GM13976 (cell line): ENCODE data around the gene NFX1.
"Not testable (repeated sequence)": the region's sequence is repeated elsewhere in the genome, so short reads cannot be mapped to it uniquely, and the experiment has no call there.

ENCODE experiments used
- DNase-seq: peaks from one replicate; pipeline ENCODE4 v3.0.0; 2012; ENCODE audit warnings: low spot score
- CTCF ChIP-seq: IDR thresholded peaks from 2 replicates; pipeline ENCODE4 v1.5.1; 2012; ENCODE audit warnings: borderline replicate concordance, mild to moderate bottlenecking; ENCODE audit not compliant: insufficient read depth; ENCODE audit errors: extremely low read depth, missing control alignments, control extremely low read depth
- in situ Hi-C: fragments of 300-500 bp; cut with MboI; formaldehyde crosslinking; loops from one replicate; pipeline ENCODE4 v1.12.0; 2022; ENCODE audit warnings: low sequenced_read_pairs, mixed read lengths, inconsistent platforms; ENCODE audit not compliant: unreplicated experiment

Gene NFX1

GRCh38 chr9:33393581-33393980 lies 103.3 kb downstream of the NFX1 start:
- DNase-seq, result no peak
- in situ Hi-C loops, result no loop called here
- TF ChIP-seq CTCF, result no peak

- DNase-seq, in situ Hi-C loops: not testable (repeated sequence)
Measured at GRCh38 chr9:33393986-33394385, 103.7 kb downstream of the NFX1 start.

GRCh38 chr9:33395159-33395879 lies 105.0 kb downstream of the NFX1 start:
- in situ Hi-C loops, DNase-seq: not testable (repeated sequence)

- DNase-seq, in situ Hi-C loops: not testable (repeated sequence)
Measured at GRCh38 chr9:33397801-33398200, 107.5 kb downstream of the NFX1 start.

- DNase-seq, in situ Hi-C loops: not testable (repeated sequence)
Measured at GRCh38 chr9:33399047-33399446, 108.7 kb downstream of the NFX1 start.

- in situ Hi-C loops, DNase-seq: not testable (repeated sequence)
Measured at GRCh38 chr9:33401809-33402208, 111.5 kb downstream of the NFX1 start.

GRCh38 chr9:33402371-33402770 lies 112.1 kb downstream of the NFX1 start, which contains the start of gene AQP7:
TSS of gene AQP7 (minus strand) at chr9:33402568. CDS start at chr9:33401262, 1,306 bp downstream.
- in situ Hi-C loops, DNase-seq: not testable (repeated sequence)

GRCh38 chr9:33403941-33404787 lies 113.8 kb downstream of the NFX1 start:
- TF ChIP-seq CTCF, result no peak
- in situ Hi-C loops, result no loop called here
- no peak for DNase-seq

GRCh38 chr9:33404788-33405362 lies 114.6 kb downstream of the NFX1 start:
- no peak for DNase-seq
- no peak for TF ChIP-seq CTCF
- in situ Hi-C loops, result no loop called here

- TF ChIP-seq CTCF, result no peak
- DNase-seq, result no peak
Measured at GRCh38 chr9:33407061-33407460, 116.7 kb downstream of the NFX1 start.

More at GRCh38 chr9:33407061-33407460, 116.7 kb downstream of the NFX1 start:
- in situ Hi-C loops, result no loop called here
